Measurements from ENCODE around the gene COBLL1. TPM values are rescaled to one million over a fixed set of nuclear protein-coding genes. Genes with fewer than 3 reads are reported as not detected.
A peak's percentile ranks its signal among the peaks of the same experiment; 100 is the strongest.

COBLL1 gene
- total and polyA plus RNA-seq, 9 donors: 11.5 to 56.8 (median 38.4) TPM

- no peak for DNase-seq
- no peak overlapping the region for H3K27ac ChIP-seq
- no peaks in the 10 kb centered on the region for H3K36me3 ChIP-seq
Measured at GRCh38 chr2:164755952-164756351, 85.7 kb downstream of the COBLL1 start.

GRCh38 chr2:164754157-164755093, 87.2 kb downstream of the COBLL1 start:
- TF ChIP-seq CTCF (IDR thresholded peaks at IDR 0.05): no peak
- no peak for TF ChIP-seq POLR2A (IDR thresholded peaks at IDR 0.05)
- H3K4me3 ChIP-seq: no peak overlapping the region
- H3K4me1 ChIP-seq (ENCODE audit: insufficient read depth): peaks cover 6% of the 10 kb centered on the region
- 97 to 98% (median 98%) methylated on average over 10 of the region's 10 CpGs for WGBS, 3 donors
- no peak for DNase-seq
- no peaks in the 10 kb centered on the region for H3K36me3 ChIP-seq
- H3K27ac ChIP-seq: no peak overlapping the region
- intact Hi-C loops (cut with DNase I): loop anchor here in 2 of 4 donors (5.0 to 10.0 kb wide), 2 partner anchors 88 to 150 kb away; partner anchors contain the start of gene COBLL1 (in 1 of the 2)
- no peaks in the 10 kb centered on the region for H3K9me3 ChIP-seq
- no peaks in the 10 kb centered on the region for H3K27me3 ChIP-seq

More at GRCh38 chr2:164755952-164756351, 85.7 kb downstream of the COBLL1 start:
- intact Hi-C loops (cut with DNase I): loop anchor here in 1 of 4 donors (10.0 kb wide), 1 partner anchor 149 kb away; no protein-coding TSS in a partner anchor
- no peaks in the 10 kb centered on the region for H3K27me3 ChIP-seq
- peaks cover 6% of the 10 kb centered on the region for H3K4me1 ChIP-seq (ENCODE audit: insufficient read depth)
- H3K4me3 ChIP-seq: no peak overlapping the region
- TF ChIP-seq POLR2A (IDR thresholded peaks at IDR 0.05) (no peak), CTCF (IDR thresholded peaks at IDR 0.05) (no peak), EP300 (IDR thresholded peaks at IDR 0.05) (no peak)
- WGBS, 3 donors: 62 to 68% (median 65%) methylated on average over 2 of the region's 2 CpGs
- H3K9me3 ChIP-seq: no peaks in the 10 kb centered on the region

DNA sequence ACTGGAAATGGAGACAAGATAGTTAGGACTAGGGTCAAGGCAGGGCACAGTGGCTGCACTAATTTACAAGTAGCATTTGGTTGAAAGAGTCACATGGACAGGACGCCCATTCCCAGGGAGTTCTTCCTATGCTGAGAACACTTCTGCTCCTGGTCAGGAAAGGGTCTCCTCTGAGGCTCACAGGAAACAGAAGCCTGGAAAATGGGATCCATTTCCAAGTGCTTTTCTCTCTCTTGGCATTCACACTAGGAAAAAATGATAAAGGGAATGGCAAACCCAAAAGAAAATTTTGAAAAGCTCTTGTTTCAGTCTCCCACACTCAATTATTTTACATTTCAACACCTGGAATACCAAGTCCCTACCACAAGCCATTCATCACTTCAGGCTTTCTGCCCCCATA, 88.7 kb downstream of the COBLL1 start:
- Histone ChIP-seq H3K27ac (no peak overlapping the region), H3K27me3 (no peaks in the 10 kb centered on the region), H3K4me1 (ENCODE audit: insufficient read depth) (peaks cover 4% of the 10 kb centered on the region), H3K4me3 (no peak overlapping the region), H3K9me3 (no peaks in the 10 kb centered on the region), H3K36me3 (no peaks in the 10 kb centered on the region)
- no peak for DNase-seq
- TF ChIP-seq POLR2A (IDR thresholded peaks at IDR 0.05): no peak
- intact Hi-C loops (cut with DNase I): loop anchor here in 2 of 4 donors (5.0 to 10.0 kb wide), 2 partner anchors 89 to 152 kb away; partner anchors contain the start of gene COBLL1 (in 1 of the 2)
- 90 to 94% (median 93%) methylated on average over 1 of the region's 1 CpG for WGBS, 3 donors

- 18 to 52% (median 28%) methylated on average over 3 of the region's 3 CpGs for WGBS, 3 donors
- Histone ChIP-seq H3K27me3 (no peaks in the 10 kb centered on the region), H3K4me3 (no peak overlapping the region), H3K9me3 (no peaks in the 10 kb centered on the region), H3K27ac (no peak overlapping the region), H3K4me1 (ENCODE audit: insufficient read depth) (peaks cover 9% of the 10 kb centered on the region), H3K36me3 (no peaks in the 10 kb centered on the region)
- TF ChIP-seq POLR2A (IDR thresholded peaks at IDR 0.05) (no peak), EP300 (IDR thresholded peaks at IDR 0.05) (no peak), CTCF (IDR thresholded peaks at IDR 0.05) (no peak)
- peak in 1 of 5 donors; percentile 20 for DNase-seq
- intact Hi-C loops (cut with DNase I): no loop called here
Measured at GRCh38 chr2:164747783-164748433, 93.7 kb downstream of the COBLL1 start.
